HG03342 (cell line): ENCODE data around the gene SLC66A3.
A peak's percentile ranks its signal among the peaks of the same experiment; 100 is the strongest.

Source experiments
- ATAC-seq: cut with Tn5 transposase; IDR thresholded peaks from one replicate; pipeline ENCODE4 v1.9.1; 2021; ENCODE audit warnings: mild to moderate bottlenecking, moderate library complexity; ENCODE audit not compliant: unreplicated experiment

Gene SLC66A3

GRCh38 chr2:11133936-11134320, 21.3 kb upstream of the SLC66A3 start:
- ATAC-seq: no peak

GRCh38 chr2:11134349-11134748, 20.9 kb upstream of the SLC66A3 start:
- ATAC-seq: no peak

- ATAC-seq: no peak
Observed at GRCh38 chr2:11140492-11140891, 14.8 kb upstream of the SLC66A3 start.

- ATAC-seq: no peak
Observed at GRCh38 chr2:11141319-11141718, 13.9 kb upstream of the SLC66A3 start.

GRCh38 chr2:11142330-11142729, 12.9 kb upstream of the SLC66A3 start:
- ATAC-seq: no peak

- no peak for ATAC-seq
Observed at GRCh38 chr2:11142987-11143386, 12.3 kb upstream of the SLC66A3 start.

GRCh38 chr2:11144077-11144737, 11.1 kb upstream of the SLC66A3 start:
- ATAC-seq: no peak

GRCh38 chr2:11144738-11145079, 10.6 kb upstream of the SLC66A3 start:
- no peak for ATAC-seq

- ATAC-seq: no peak
Observed at GRCh38 chr2:11145350-11145749, 9.9 kb upstream of the SLC66A3 start.

- no peak for ATAC-seq
Observed at GRCh38 chr2:11146076-11146475, 9.2 kb upstream of the SLC66A3 start.

- no peak for ATAC-seq
Observed at GRCh38 chr2:11147263-11147662, 8.0 kb upstream of the SLC66A3 start.

GRCh38 chr2:11152591-11152990, 2.7 kb upstream of the SLC66A3 start:
- no peak for ATAC-seq

- peak; percentile 16 for ATAC-seq
Observed at GRCh38 chr2:11154016-11154922, 998 bp upstream of the SLC66A3 start.

- ATAC-seq: peak; percentile 67
Observed at GRCh38 chr2:11154923-11155380, 315 bp upstream of the SLC66A3 start.

- ATAC-seq: no peak
Observed at GRCh38 chr2:11156396-11157075, 1.3 kb downstream of the SLC66A3 start.

GRCh38 chr2:11157296-11157695, 2.0 kb downstream of the SLC66A3 start:
- ATAC-seq: no peak

- ATAC-seq: no peak
Observed at GRCh38 chr2:11157731-11158130, 2.5 kb downstream of the SLC66A3 start.

GRCh38 chr2:11158916-11159573, 3.8 kb downstream of the SLC66A3 start:
- ATAC-seq: no peak

GRCh38 chr2:11159574-11160170, 4.4 kb downstream of the SLC66A3 start:
- ATAC-seq: no peak

- no peak for ATAC-seq
Observed at GRCh38 chr2:11160256-11160655, 5.0 kb downstream of the SLC66A3 start.
